ENCODE measurements around the gene KRTAP5-6.

Gene KRTAP5-6

GRCh38 chr11:1737080-1737757 is 40.2 kb downstream of the KRTAP5-6 start:
- Histone ChIP-seq H3K27ac (no peak overlapping the region), H3K9me3 (peaks cover 32% of the 10 kb centered on the region), H3K4me3 (no peak overlapping the region), H3K9ac (no peak overlapping the region), H3K4me2 (no peak overlapping the region), H3K36me3 (no peaks in the 10 kb centered on the region), H3K27me3 (no peaks in the 10 kb centered on the region), H4K20me1 (no peaks in the 10 kb centered on the region), H3K4me1 (peaks cover 32% of the 10 kb centered on the region)
- no peak for TF ChIP-seq Cebpa-rat (IDR thresholded peaks at IDR 0.05)

- H3K36me3 ChIP-seq, result no peaks in the 10 kb centered on the region
- H3K4me1 ChIP-seq, result peaks cover 20% of the 10 kb centered on the region
- no peak overlapping the region for H3K4me3 ChIP-seq
- H3K4me2 ChIP-seq, result no peak overlapping the region
- no peak overlapping the region for H3K9ac ChIP-seq
- no peaks in the 10 kb centered on the region for H4K20me1 ChIP-seq
- TF ChIP-seq Cebpa-rat (IDR thresholded peaks at IDR 0.05), result no peak
- H3K27me3 ChIP-seq, result no peaks in the 10 kb centered on the region
- H3K27ac ChIP-seq, result no peak overlapping the region
- H3K9me3 ChIP-seq, result peaks cover 32% of the 10 kb centered on the region
These were observed 41.4 kb downstream of the KRTAP5-6 start for GRCh38 chr11:1738380-1738779.

GRCh38 chr11:1739576-1739975 is 42.6 kb downstream of the KRTAP5-6 start:
- H4K20me1 ChIP-seq, result no peaks in the 10 kb centered on the region
- no peaks in the 10 kb centered on the region for H3K27me3 ChIP-seq
- H3K4me1 ChIP-seq, result peaks cover 8% of the 10 kb centered on the region
- no peak for TF ChIP-seq Cebpa-rat (IDR thresholded peaks at IDR 0.05)
- H3K36me3 ChIP-seq, result no peaks in the 10 kb centered on the region
- no peak overlapping the region for H3K4me2 ChIP-seq
- H3K27ac ChIP-seq, result no peak overlapping the region
- H3K9me3 ChIP-seq, result peaks cover 32% of the 10 kb centered on the region
- no peak overlapping the region for H3K4me3 ChIP-seq
- H3K9ac ChIP-seq, result no peak overlapping the region

- TF ChIP-seq Cebpa-rat (IDR thresholded peaks at IDR 0.05), result no peak
- Histone ChIP-seq H3K4me3 (no peak overlapping the region), H3K9ac (no peak overlapping the region), H3K4me1 (no peaks in the 10 kb centered on the region), H4K20me1 (no peaks in the 10 kb centered on the region), H3K36me3 (no peaks in the 10 kb centered on the region), H3K27me3 (no peaks in the 10 kb centered on the region), H3K4me2 (no peak overlapping the region), H3K9me3 (peaks cover 26% of the 10 kb centered on the region), H3K27ac (no peak overlapping the region)
These were observed 44.0 kb downstream of the KRTAP5-6 start for GRCh38 chr11:1740786-1741530.

GRCh38 chr11:1741741-1742140 is 44.7 kb downstream of the KRTAP5-6 start:
- no peaks in the 10 kb centered on the region for H4K20me1 ChIP-seq
- peaks cover 18% of the 10 kb centered on the region for H3K9me3 ChIP-seq
- H3K27me3 ChIP-seq, result no peaks in the 10 kb centered on the region
- H3K4me1 ChIP-seq, result peaks cover 5% of the 10 kb centered on the region
- H3K9ac ChIP-seq, result no peak overlapping the region
- H3K27ac ChIP-seq, result no peak overlapping the region
- H3K4me2 ChIP-seq, result no peak overlapping the region
- no peak overlapping the region for H3K4me3 ChIP-seq
- H3K36me3 ChIP-seq, result no peaks in the 10 kb centered on the region
- no peak for TF ChIP-seq Cebpa-rat (IDR thresholded peaks at IDR 0.05)

- Histone ChIP-seq H3K27me3 (no peaks in the 10 kb centered on the region), H3K27ac (no peak overlapping the region), H3K36me3 (no peaks in the 10 kb centered on the region), H3K9me3 (peaks cover 12% of the 10 kb centered on the region), H4K20me1 (no peaks in the 10 kb centered on the region), H3K4me3 (no peak overlapping the region), H3K9ac (no peak overlapping the region), H3K4me1 (peaks cover 11% of the 10 kb centered on the region), H3K4me2 (no peak overlapping the region)
- no peak for TF ChIP-seq Cebpa-rat (IDR thresholded peaks at IDR 0.05)
These were observed 45.4 kb downstream of the KRTAP5-6 start for GRCh38 chr11:1742371-1742770.

GRCh38 chr11:1742869-1743584 is 46.0 kb downstream of the KRTAP5-6 start:
- Histone ChIP-seq H3K36me3 (no peaks in the 10 kb centered on the region; the same call in 1 of the 2 replicates), H3K27me3 (peaks cover 4% of the 10 kb centered on the region; the same call in 1 of the 2 replicates), H3K4me1 (peaks cover 18% of the 10 kb centered on the region), H3K9ac (no peak overlapping the region), H3K27ac (no peak overlapping the region), H4K20me1 (no peaks in the 10 kb centered on the region), H3K4me3 (no peak overlapping the region), H3K4me2 (no peak overlapping the region), H3K9me3 (peaks cover 5% of the 10 kb centered on the region; the same call in 1 of the 2 replicates)
- TF ChIP-seq Cebpa-rat (IDR thresholded peaks at IDR 0.05), result no peak

GRCh38 chr11:1743585-1744136 is 46.7 kb downstream of the KRTAP5-6 start:
- H3K36me3 ChIP-seq, result no peaks in the 10 kb centered on the region; the same call in 1 of the 2 replicates
- no peak for TF ChIP-seq Cebpa-rat (IDR thresholded peaks at IDR 0.05)

GRCh38 chr11:1744137-1744886 is 47.3 kb downstream of the KRTAP5-6 start:
- no peak overlapping the region for H3K27ac ChIP-seq
- H3K9ac ChIP-seq, result no peak overlapping the region
- H3K9me3 ChIP-seq, result no peaks in the 10 kb centered on the region
- peaks cover 17% of the 10 kb centered on the region for H3K27me3 ChIP-seq
- H3K4me3 ChIP-seq, result no peak overlapping the region
- peaks cover 9% of the 10 kb centered on the region; the same call in 1 of the 2 replicates for H4K20me1 ChIP-seq
- TF ChIP-seq Cebpa-rat (IDR thresholded peaks at IDR 0.05), result no peak
- H3K4me2 ChIP-seq, result no peak overlapping the region
- H3K36me3 ChIP-seq, result no peaks in the 10 kb centered on the region; the same call in 1 of the 2 replicates
- peaks cover 30% of the 10 kb centered on the region for H3K4me1 ChIP-seq

More at GRCh38 chr11:1743585-1744136, 46.7 kb downstream of the KRTAP5-6 start:
- Histone ChIP-seq H3K27ac (no peak overlapping the region), H3K4me2 (no peak overlapping the region), H3K9ac (no peak overlapping the region), H3K9me3 (no peaks in the 10 kb centered on the region), H3K4me1 (peaks cover 24% of the 10 kb centered on the region), H3K27me3 (peaks cover 10% of the 10 kb centered on the region), H4K20me1 (peaks cover 5% of the 10 kb centered on the region; the same call in 1 of the 2 replicates), H3K4me3 (no peak overlapping the region)
